ENCODE measurements around the gene IDE.
"Not testable (repeated sequence)": the region's sequence is repeated elsewhere in the genome, so short reads cannot be mapped to it uniquely, and the experiment has no call there.

Gene IDE

GRCh38 chr10:92490387-92490786 is 83.5 kb downstream of the IDE start:
- DNase-seq (ENCODE audit: low read depth): no peak

GRCh38 chr10:92486637-92487036 is 87.3 kb downstream of the IDE start:
- no peak for DNase-seq (ENCODE audit: low read depth)

- DNase-seq (ENCODE audit: low read depth): no peak
Observed at GRCh38 chr10:92483539-92483938, 90.4 kb downstream of the IDE start.

GRCh38 chr10:92480413-92480812 is 93.5 kb downstream of the IDE start:
- no peak for DNase-seq (ENCODE audit: low read depth)

DNA sequence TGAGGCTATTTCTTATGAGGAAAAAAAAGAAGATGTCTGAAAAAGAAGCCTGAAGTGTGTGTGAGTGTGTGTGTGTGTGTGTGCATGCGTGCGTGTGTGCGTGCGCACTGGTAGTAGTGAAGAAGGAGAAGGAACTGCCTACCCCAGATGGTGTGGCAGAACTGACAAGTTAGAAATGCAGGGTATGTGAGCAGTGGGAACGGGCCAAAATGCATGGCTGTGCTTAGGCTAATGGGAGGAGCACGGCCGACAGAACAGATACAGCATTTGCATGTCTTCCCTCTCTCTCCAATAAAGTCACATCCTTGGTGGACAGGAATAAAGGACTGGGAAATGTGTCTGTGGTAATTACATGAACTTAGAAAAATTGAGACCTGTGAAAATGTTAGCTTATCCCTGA is 94.3 kb downstream of the IDE start:
- DNase-seq (ENCODE audit: low read depth): no peak

- no peak for DNase-seq (ENCODE audit: low read depth)
Observed at GRCh38 chr10:92478536-92478935, 95.4 kb downstream of the IDE start.

- no peak for DNase-seq (ENCODE audit: low read depth)
Observed at GRCh38 chr10:92475357-92475868, 98.5 kb downstream of the IDE start.

GRCh38 chr10:92470026-92470425 is 103.9 kb downstream of the IDE start:
- no peak for DNase-seq (ENCODE audit: low read depth)

- DNase-seq (ENCODE audit: low read depth): no peak
Observed at GRCh38 chr10:92464364-92464763, 109.5 kb downstream of the IDE start.

DNA sequence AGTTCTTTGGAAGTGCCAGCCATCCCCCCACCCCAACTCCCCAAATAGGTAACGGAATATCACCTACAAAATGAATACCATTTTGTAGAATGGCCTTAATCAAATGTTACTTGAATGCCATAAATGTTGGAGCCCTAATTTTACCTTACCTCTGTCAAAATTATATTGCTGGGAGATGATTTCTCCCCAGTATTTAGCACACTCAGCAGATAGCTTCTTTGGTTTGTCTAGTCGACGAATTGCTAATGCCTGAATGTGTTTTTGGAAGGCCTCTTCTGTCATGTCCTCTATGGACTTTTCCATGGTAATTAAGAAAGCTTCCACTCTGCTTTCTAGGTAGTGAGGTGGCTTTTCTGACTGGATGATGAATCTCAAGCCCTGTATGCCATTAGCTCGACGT is 110.3 kb downstream of the IDE start:
- no peak for DNase-seq (ENCODE audit: low read depth)

- not testable (repeated sequence) for DNase-seq (ENCODE audit: low read depth)
Observed at GRCh38 chr10:92454955-92455354, 118.9 kb downstream of the IDE start.

- no peak for DNase-seq (ENCODE audit: low read depth)
Observed at GRCh38 chr10:92452313-92452712, 121.6 kb downstream of the IDE start.

DNA sequence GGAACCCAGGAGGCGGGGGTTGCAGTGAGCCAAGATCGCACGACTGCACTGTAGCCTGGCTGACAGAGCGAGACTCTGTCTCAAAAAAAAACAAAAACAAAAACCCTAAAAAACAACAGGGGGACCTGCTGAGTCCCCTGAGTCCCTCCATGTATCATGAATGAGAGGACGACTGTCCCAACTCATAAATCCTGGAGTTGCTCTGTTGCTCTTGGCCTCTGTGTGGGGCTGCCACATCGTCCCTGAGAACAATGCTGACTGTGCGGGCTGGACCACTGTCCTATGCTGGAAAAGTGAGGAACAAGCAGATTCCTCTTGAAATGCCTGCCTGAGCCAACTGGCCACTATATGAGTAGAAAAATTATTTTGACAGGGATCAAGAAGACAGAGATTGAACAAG is 122.5 kb downstream of the IDE start:
- DNase-seq (ENCODE audit: low read depth): no peak

GRCh38 chr10:92450896-92451295 is 123.0 kb downstream of the IDE start:
- no peak for DNase-seq (ENCODE audit: low read depth)

DNA sequence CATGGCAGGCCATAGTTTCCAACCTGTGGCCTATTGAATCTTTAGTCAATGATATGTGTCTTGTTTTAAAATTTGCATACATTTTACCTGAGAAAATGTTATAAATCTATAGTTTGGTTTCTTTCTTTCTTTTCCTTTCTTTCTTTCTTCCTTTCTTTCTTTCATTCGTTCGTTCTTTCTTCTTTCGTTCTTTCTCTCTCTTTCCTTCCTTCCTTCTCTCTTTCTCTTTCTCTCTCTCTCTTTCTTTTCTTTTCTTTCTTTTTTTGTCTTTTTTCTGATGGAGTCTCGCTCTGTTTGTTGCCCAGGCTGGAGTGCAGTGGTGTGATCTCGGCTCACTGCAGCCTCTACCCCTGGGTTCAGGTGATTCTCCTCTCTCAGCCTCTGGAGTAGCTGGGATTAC is 133.3 kb downstream of the IDE start:
- no peak for DNase-seq (ENCODE audit: low read depth)

- no peak for DNase-seq (ENCODE audit: low read depth)
Observed at GRCh38 chr10:92438220-92438619, 135.7 kb downstream of the IDE start.

DNA sequence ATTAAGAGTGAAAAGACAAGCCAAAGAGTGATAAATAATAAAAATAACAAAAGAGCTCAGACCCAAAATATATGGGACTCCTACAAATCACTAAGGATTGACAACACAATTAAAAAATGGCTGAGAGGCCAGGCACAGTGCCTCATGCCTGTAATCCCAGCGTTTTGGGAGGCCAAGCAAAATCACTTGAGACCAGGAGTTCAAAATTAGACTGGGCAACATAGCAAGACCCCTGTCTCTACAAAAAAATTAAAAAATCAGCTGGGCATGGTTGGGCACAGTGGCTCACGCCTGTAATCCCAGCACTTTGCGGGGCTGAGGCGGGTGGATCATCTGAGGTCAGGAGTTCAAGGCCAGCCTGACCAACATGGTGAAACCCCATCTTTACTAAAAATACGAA is 137.3 kb downstream of the IDE start:
- no peak for DNase-seq (ENCODE audit: low read depth)

GRCh38 chr10:92436065-92436464 is 137.8 kb downstream of the IDE start:
- DNase-seq (ENCODE audit: low read depth): not testable (repeated sequence)

- no peak for DNase-seq (ENCODE audit: low read depth)
Observed at GRCh38 chr10:92434385-92434784, 139.5 kb downstream of the IDE start.

DNA sequence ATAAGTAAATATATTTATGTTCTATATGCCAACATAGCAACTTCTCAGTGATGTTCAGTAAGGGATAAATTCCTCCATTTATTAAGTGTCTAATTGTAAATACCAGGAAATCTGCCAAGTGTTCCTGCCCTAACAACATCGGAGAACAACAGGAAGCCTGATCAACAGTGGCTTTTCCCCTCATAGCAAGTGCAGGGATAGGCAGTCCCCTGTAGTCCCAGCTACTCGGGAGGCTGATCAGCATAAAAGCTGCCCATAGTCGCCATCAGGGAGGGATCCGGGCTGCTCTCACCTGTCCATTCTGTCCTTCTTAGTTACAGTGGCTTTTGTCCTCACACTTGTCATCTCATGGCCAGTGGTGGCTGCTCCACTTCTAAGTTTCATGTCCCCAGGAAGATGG is 141.3 kb downstream of the IDE start:
- no peak for DNase-seq (ENCODE audit: low read depth)

- DNase-seq (ENCODE audit: low read depth): no peak
Observed at GRCh38 chr10:92430103-92430502, 143.8 kb downstream of the IDE start.

- DNase-seq (ENCODE audit: low read depth): no peak
Observed at GRCh38 chr10:92421550-92421949, 152.3 kb downstream of the IDE start.

DNA sequence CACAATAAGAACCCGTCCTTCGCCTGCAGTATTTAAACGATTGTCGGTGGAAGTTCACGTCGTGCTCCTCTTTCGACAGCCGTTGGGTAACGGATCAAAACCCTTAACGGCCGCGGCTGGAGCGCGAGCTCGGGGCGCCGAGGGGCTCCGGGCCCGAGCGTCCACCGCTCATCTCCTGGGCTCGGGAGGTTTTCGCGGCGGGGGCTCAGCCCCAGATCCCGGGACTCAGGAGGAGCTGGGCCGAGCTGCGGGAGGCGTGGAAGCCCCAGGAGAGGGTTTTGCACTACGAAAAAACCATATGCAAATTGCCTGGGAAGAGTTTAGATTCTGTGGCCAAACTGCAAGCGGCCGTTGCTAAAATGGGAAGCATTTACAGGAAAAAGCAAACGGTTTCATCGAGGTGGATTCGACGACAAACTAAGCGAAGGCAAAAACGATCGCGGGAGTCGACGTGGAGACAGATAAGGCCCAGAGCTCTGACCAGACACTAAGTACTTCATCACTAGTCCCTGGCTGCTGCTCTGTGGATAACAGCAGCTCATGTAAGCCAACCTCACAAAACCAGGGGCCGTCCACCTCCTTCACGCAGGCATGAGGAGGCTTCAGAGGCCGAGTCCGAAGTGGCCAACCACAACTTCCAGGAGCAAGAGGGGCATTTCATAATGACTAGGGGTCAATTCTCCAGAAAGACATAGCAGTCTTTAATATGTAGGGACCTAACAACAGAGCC is 153.2 kb downstream of the IDE start:
- DNase-seq (ENCODE audit: low read depth): no peak
